ENCODE measurements around the gene RSPH1.

The RSPH1 gene

DNA sequence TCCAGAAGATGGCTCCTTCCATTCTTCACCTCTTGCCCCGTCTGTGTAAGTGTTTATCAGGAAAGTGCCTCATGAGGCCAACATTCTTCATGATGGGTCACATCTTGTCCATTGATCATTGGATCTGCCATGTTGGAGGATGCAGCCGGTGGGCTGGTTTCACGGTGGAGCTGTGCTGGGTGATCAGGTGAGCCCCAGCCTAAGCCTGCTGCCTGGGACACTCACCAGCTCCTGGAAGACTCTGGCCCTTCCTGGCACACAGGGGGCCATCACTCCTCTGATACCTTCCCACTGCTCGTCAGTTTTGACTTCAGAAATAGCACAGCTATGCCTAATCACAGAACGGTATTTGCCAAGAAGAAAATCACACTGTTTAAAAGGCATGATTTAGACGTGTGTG, 54.1 kb downstream of the RSPH1 start:
- TF ChIP-seq CTCF (IDR thresholded peaks at IDR 0.05; ENCODE audit: extremely low read depth, insufficient read depth, missing control alignments) = no peak
- in situ Hi-C loops (cut with MboI; ENCODE audit: low pct_unique_long_range_greater_than_20kb, low sequenced_read_pairs, unreplicated experiment) = loop anchor here (10.0 kb wide), 3 partner anchors 47 to 287 kb away; partner anchors contain the start of genes TFF3 and TMPRSS3
- no peak for DNase-seq (ENCODE audit: low spot score)

GRCh38 chr21:42440187-42440792, 55.7 kb downstream of the RSPH1 start:
- in situ Hi-C loops (cut with MboI; ENCODE audit: low pct_unique_long_range_greater_than_20kb, low sequenced_read_pairs, unreplicated experiment) = loop anchor here (10.0 kb wide), 3 partner anchors 45 to 285 kb away; partner anchors contain the start of genes TFF3 and TMPRSS3
- no peak for TF ChIP-seq CTCF (IDR thresholded peaks at IDR 0.05; ENCODE audit: extremely low read depth, insufficient read depth, missing control alignments)
- peak; percentile 84 for DNase-seq (ENCODE audit: low spot score)

DNA sequence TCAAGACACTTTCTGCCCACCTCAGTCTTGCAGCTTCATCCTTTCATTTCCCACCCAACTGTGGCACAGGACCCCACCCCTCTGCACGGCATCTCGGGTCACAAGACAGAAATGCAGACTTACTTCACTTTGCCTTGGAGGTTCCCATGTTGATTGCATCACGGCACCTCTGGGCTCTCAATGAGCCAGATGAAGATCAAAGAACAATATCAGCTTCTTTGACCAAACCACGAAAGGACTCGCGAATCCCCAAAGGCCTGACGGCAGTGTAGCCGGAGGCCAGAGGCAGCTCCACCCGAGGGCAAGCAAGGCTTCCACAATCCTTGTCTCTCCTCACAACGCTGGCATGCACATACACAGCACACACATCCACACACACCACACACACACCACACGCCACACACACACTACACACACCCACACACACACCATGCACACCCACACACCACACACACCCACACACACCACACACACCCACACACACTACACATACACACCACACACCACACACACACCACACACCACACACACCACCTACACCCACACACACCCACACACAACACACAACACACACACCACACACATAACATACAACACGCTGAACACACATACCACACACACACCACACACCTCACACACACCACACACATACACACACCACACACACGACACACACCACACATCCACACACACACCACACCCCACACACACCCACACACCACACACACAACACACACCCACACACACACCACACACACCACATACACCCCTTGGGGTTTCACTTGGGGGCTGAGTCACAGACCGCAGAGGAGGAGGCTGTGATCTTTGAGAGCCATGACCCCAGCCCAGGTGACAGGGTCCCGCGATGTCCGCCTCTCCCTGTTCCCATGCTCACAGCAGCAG, 56.5 kb downstream of the RSPH1 start:
- peak; percentile 54 for DNase-seq (ENCODE audit: low spot score)
- in situ Hi-C loops (cut with MboI; ENCODE audit: low pct_unique_long_range_greater_than_20kb, low sequenced_read_pairs, unreplicated experiment) = loop anchor here (10.0 kb wide), 3 partner anchors 45 to 285 kb away; partner anchors contain the start of genes TFF3 and TMPRSS3
- TF ChIP-seq CTCF (IDR thresholded peaks at IDR 0.05; ENCODE audit: extremely low read depth, insufficient read depth, missing control alignments) = no peak

DNA sequence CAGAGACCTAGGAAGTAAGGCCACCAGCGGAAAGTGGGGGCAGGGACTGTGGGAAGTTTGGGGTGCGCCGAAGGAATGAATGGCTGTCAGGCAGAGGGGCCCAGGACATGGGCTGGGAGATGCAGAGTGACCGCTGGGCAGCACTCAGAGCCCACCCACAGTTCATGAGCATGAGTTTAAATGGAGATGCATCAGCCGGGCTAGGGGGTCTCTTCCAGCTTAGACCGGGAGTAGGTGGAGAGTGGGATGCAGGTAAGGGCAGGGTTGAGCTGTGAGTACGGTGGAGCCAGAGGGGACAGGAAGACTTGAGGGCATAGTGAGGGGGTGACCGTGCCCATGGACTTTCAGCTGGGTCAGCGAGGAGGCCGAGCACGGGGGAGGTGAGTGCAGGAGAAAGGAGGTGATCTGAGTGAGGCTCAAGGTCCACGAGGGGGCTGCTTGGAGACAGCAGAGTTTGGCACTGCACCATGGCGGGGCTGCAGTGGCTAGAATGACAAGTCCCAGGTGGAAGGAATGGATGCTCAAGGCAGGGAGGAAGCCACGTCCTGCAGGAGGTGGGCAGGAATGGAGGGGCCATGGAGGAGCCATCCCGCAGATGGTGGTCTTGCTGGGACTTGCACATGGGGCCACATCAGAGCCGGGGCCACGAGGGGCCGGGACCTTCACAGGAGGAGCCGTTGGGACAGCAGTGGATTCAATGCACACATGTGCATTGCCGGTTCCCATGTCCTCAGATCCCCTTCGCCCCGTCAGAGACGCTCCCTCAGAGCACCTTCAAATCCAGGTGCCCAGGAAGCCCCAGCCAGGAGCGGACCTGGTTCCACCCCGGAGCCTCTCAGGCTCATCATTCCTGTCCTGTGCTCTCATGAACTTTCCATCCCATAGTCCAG, 57.5 kb downstream of the RSPH1 start:
- DNase-seq (ENCODE audit: low spot score) = no peak
- TF ChIP-seq CTCF (IDR thresholded peaks at IDR 0.05; ENCODE audit: extremely low read depth, insufficient read depth, missing control alignments) = no peak
- in situ Hi-C loops (cut with MboI; ENCODE audit: low pct_unique_long_range_greater_than_20kb, low sequenced_read_pairs, unreplicated experiment) = no loop called here

- no peak for DNase-seq (ENCODE audit: low spot score)
- in situ Hi-C loops (cut with MboI; ENCODE audit: low pct_unique_long_range_greater_than_20kb, low sequenced_read_pairs, unreplicated experiment) = no loop called here
- TF ChIP-seq CTCF (IDR thresholded peaks at IDR 0.05; ENCODE audit: extremely low read depth, insufficient read depth, missing control alignments) = no peak
Observed at GRCh38 chr21:42437786-42438185, 58.2 kb downstream of the RSPH1 start.

DNA sequence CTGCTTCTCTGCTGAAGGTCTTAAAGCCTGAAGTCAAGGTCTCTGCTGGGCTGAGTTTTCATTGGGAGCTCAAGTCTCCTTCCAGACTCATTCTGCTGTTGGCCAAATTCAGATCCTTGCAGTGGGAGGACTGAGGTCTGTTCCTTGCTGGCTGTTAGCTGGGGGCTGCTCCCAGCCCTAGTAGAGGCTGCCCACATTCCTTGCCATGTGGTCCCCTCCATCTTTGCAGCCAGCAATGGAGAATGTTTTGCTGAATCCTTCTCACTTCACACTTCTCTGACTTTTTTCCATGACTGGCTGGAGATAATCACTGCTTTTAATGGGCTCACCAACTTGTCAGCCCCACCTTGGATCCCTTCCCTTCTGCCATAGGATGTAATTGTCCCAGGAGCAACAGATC, 59.1 kb downstream of the RSPH1 start:
- in situ Hi-C loops (cut with MboI; ENCODE audit: low pct_unique_long_range_greater_than_20kb, low sequenced_read_pairs, unreplicated experiment) = no loop called here
- DNase-seq (ENCODE audit: low spot score) = no peak
- TF ChIP-seq CTCF (IDR thresholded peaks at IDR 0.05; ENCODE audit: extremely low read depth, insufficient read depth, missing control alignments) = no peak
